Kidney (tissue), 14 donors: ENCODE measurements around the gene TP63. TPM values are rescaled to one million over a fixed set of nuclear protein-coding genes. Genes with fewer than 3 reads are reported as not detected.

Experiments
- DNase-seq, 5 donors: peaks; one replicate each; pipeline ENCODE4 v3.0.0-alpha.2; 2013 to 2020
- FAIRE-seq: peaks from 2 replicates; lab custom pipeline; 2012; peaks lifted over from hg19 to GRCh38; lab: Jason Lieb, UNC
- H3K27ac ChIP-seq, 2 donors: one replicate each; pipeline ENCODE4 v1.7.0; 2013; ENCODE audit warnings: low read depth in 2 of 2, low read length in 2 of 2, inconsistent platforms in 1 of 2
- H3K27me3 ChIP-seq: one replicate; pipeline ENCODE4 v1.7.1; 2013; ENCODE audit warnings: low read length, inconsistent platforms; ENCODE audit not compliant: control insufficient read depth, insufficient read depth
- H3K36me3 ChIP-seq, 3 donors: one replicate each; pipeline versions ENCODE4 v1.7.0 to v1.7.1; 2013; ENCODE audit warnings: low read length in 3 of 3, control low read depth in 1 of 3, inconsistent platforms in 1 of 3; ENCODE audit not compliant: insufficient read depth in 3 of 3, control insufficient read depth in 2 of 3
- H3K4me1 ChIP-seq, 3 donors: one replicate each; pipeline versions ENCODE4 v1.7.0 to v1.7.1; 2013; ENCODE audit warnings: low read length in 3 of 3, inconsistent platforms in 1 of 3, low read depth in 1 of 3; ENCODE audit not compliant: control insufficient read depth in 2 of 3, insufficient read depth in 2 of 3
- H3K4me3 ChIP-seq, 3 donors: one replicate each; pipeline versions ENCODE4 v1.7.0 to v1.8.1; 2013; ENCODE audit warnings: low read length in 3 of 3, control low read depth in 1 of 3, inconsistent platforms in 1 of 3
- H3K9ac ChIP-seq, 3 donors: one replicate each; pipeline versions ENCODE4 v1.7.0 to v1.7.1; 2013; ENCODE audit warnings: low read length in 3 of 3, control low read depth in 1 of 3, inconsistent platforms in 1 of 3
- H3K9me3 ChIP-seq, 3 donors: one replicate each; pipeline versions ENCODE4 v1.7.0 to v1.7.1; 2013; ENCODE audit warnings: low read length in 3 of 3, control low read depth in 1 of 3, inconsistent platforms in 1 of 3; ENCODE audit not compliant: control insufficient read depth in 2 of 3, insufficient read depth in 1 of 3
- CTCF ChIP-seq: IDR thresholded peaks from 3 replicates; pipeline ENCODE4 v1.5.1; 2012; ENCODE audit warnings: mild to moderate bottlenecking, moderate library complexity, borderline replicate concordance; ENCODE audit not compliant: insufficient read depth; ENCODE audit errors: extremely low read depth
- intact Hi-C: fragments of 100-400 bp; cut with DNase I; formaldehyde crosslinking; loops from one replicate; pipeline ENCODE4 v1.11.1; 2022
- polyA plus RNA-seq: library from polyadenylated mRNA; stranded (reverse); fragments of 350-450 nt; fragmentation: Illumina TruSeq; extraction: RNeasy Lipid Tissue Mini Kit (QIAGEN cat#74804); gene quantifications from one replicate; pipeline ENCODE4 v1.2.3, GENCODE V29; 2014; ENCODE audit warnings: low read depth, low replicate concordance; ENCODE audit not compliant: insufficient read depth
- total RNA-seq: library from RNA; stranded (reverse); fragmentation: NEBNext Ultra II Directional; extraction: Animal tissue kit (Norgen Biotek cat#: 25700); gene quantifications from one replicate; pipeline ENCODE4 v1.2.1, GENCODE V29; 2021
- donor health status: control.
- donor health status: control.
- donor health status: control.
- donor health status: control.
- donor health status: control.
- donor health status: DM: yes; HTN: yes; CAD: no.
- donor health status: Normal renal cell carcinoma (clear cell type).

The TP63 gene
- total and polyA plus RNA-seq, 2 donors from 2014 or later = 0.13 to 1.1 TPM

- Histone ChIP-seq H3K4me3 (no peak overlapping the region), H3K27ac (no peak overlapping the region), H3K36me3 (no peaks in the 10 kb centered on the region), H3K9me3 (no peaks in the 10 kb centered on the region), H3K27me3 (no peaks in the 10 kb centered on the region), H3K4me1 (no peaks in the 10 kb centered on the region), H3K9ac (no peak overlapping the region)
- DNase-seq = no peak
- intact Hi-C loops = no loop called here
- no peak for FAIRE-seq
- no peak for TF ChIP-seq CTCF
Measured at GRCh38 chr3:189787191-189787590, 156.0 kb downstream of the TP63 start.

- no peak overlapping the region for H3K27ac ChIP-seq
- no peak for FAIRE-seq
Measured at GRCh38 chr3:189787632-189788031, 156.4 kb downstream of the TP63 start.

GRCh38 chr3:189789432-189789831 is 158.2 kb downstream of the TP63 start:
- FAIRE-seq (no peak), DNase-seq (no peak)
- Histone ChIP-seq H3K27ac (no peak overlapping the region), H3K27me3 (no peaks in the 10 kb centered on the region), H3K9me3 (no peaks in the 10 kb centered on the region), H3K9ac (no peak overlapping the region), H3K36me3 (no peaks in the 10 kb centered on the region), H3K4me3 (no peak overlapping the region), H3K4me1 (no peaks in the 10 kb centered on the region)
- intact Hi-C loops = no loop called here
- no peak for TF ChIP-seq CTCF

More at GRCh38 chr3:189787632-189788031, 156.4 kb downstream of the TP63 start:
- H3K4me3 ChIP-seq = no peak overlapping the region
- no peak for TF ChIP-seq CTCF
- H3K27me3 ChIP-seq = no peaks in the 10 kb centered on the region
- no peaks in the 10 kb centered on the region for H3K9me3 ChIP-seq
- no peaks in the 10 kb centered on the region for H3K4me1 ChIP-seq
- H3K36me3 ChIP-seq = no peaks in the 10 kb centered on the region
- no peak overlapping the region for H3K9ac ChIP-seq
- intact Hi-C loops = no loop called here
- no peak for DNase-seq

- FAIRE-seq (no peak), DNase-seq (no peak)
- H3K27ac ChIP-seq = no peak overlapping the region
- no peaks in the 10 kb centered on the region for H3K9me3 ChIP-seq
- H3K4me1 ChIP-seq = no peaks in the 10 kb centered on the region
- H3K4me3 ChIP-seq = no peak overlapping the region
- no peaks in the 10 kb centered on the region for H3K27me3 ChIP-seq
- H3K9ac ChIP-seq = no peak overlapping the region
- TF ChIP-seq CTCF = no peak
- no peaks in the 10 kb centered on the region for H3K36me3 ChIP-seq
- intact Hi-C loops = no loop called here
Measured at GRCh38 chr3:189790658-189791057, 159.5 kb downstream of the TP63 start.
